HG02678 (cell line): Measurements from ENCODE around the gene ARMH1.
"Not testable (repeated sequence)": the region's sequence is repeated elsewhere in the genome, so short reads cannot be mapped to it uniquely, and the experiment has no call there.

Experiments
- ATAC-seq: cut with Tn5 transposase; IDR thresholded peaks from one replicate; pipeline ENCODE4 v1.9.1; 2021; ENCODE audit warnings: mild to moderate bottlenecking, moderate library complexity; ENCODE audit not compliant: unreplicated experiment

The ARMH1 gene

GRCh38 chr1:44664730-44665370 is 9.7 kb upstream of the ARMH1 start:
- no peak for ATAC-seq

GRCh38 chr1:44666719-44667118 is 7.8 kb upstream of the ARMH1 start:
- not testable (repeated sequence) for ATAC-seq

- ATAC-seq: no peak
Observed at GRCh38 chr1:44670751-44671640, 3.5 kb upstream of the ARMH1 start.

GRCh38 chr1:44672254-44672955 is 2.1 kb upstream of the ARMH1 start:
- ATAC-seq: no peak

GRCh38 chr1:44672961-44673674 is 1.4 kb upstream of the ARMH1 start:
- no peak for ATAC-seq

- ATAC-seq: peak; percentile 0
Observed at GRCh38 chr1:44673675-44674112, 820 bp upstream of the ARMH1 start.

- ATAC-seq: no peak
Observed at GRCh38 chr1:44675186-44675585, 672 bp downstream of the ARMH1 start.

GRCh38 chr1:44676484-44677200 is 2.1 kb downstream of the ARMH1 start:
- no peak for ATAC-seq

GRCh38 chr1:44677201-44677766 is 2.8 kb downstream of the ARMH1 start:
- no peak for ATAC-seq

- no peak for ATAC-seq
Observed at GRCh38 chr1:44678120-44678519, 3.6 kb downstream of the ARMH1 start.

GRCh38 chr1:44678626-44679025 is 4.1 kb downstream of the ARMH1 start:
- no peak for ATAC-seq

- no peak for ATAC-seq
Observed at GRCh38 chr1:44679468-44679867, 5.0 kb downstream of the ARMH1 start.

GRCh38 chr1:44681905-44682882 is 7.7 kb downstream of the ARMH1 start:
- ATAC-seq: no peak

- ATAC-seq: no peak
Observed at GRCh38 chr1:44682883-44683265, 8.4 kb downstream of the ARMH1 start.

GRCh38 chr1:44684525-44684924 is 10.0 kb downstream of the ARMH1 start:
- peak; percentile 86 for ATAC-seq

- no peak for ATAC-seq
Observed at GRCh38 chr1:44685218-44685617, 10.7 kb downstream of the ARMH1 start.

- no peak for ATAC-seq
Observed at GRCh38 chr1:44685881-44686280, 11.4 kb downstream of the ARMH1 start.

- ATAC-seq: no peak
Observed at GRCh38 chr1:44688760-44689446, 14.4 kb downstream of the ARMH1 start.
